K562 (cell line): ENCODE results near the gene PPY. TPM values are rescaled to one million over a fixed set of nuclear protein-coding genes. Genes with fewer than 3 reads are reported as not detected.

Experiments
- ARID3B ChIP-seq: fragments of 250-450 bp; sonication (Bioruptor Pico); IDR thresholded peaks from 2 replicates; pipeline ENCODE4 v1.4.0; 2020; ENCODE audit warnings: borderline replicate concordance
- CREB5 ChIP-seq: fragments of 250-450 bp; sonication (Bioruptor Pico); IDR thresholded peaks from 2 replicates; pipeline ENCODE4 v1.5.0; 2020; ENCODE audit warnings: mild to moderate bottlenecking
- CTCF ChIP-seq, 3 experiments: IDR thresholded peaks in 2 of 3; conservative IDR thresholded peaks in 1 of 3; 2 replicates each; pipeline ENCODE4 v1.5.1; 2011 to 2012; ENCODE audit warnings: low read length in 3 of 3, mild to moderate bottlenecking in 3 of 3, control low read depth in 2 of 3, improper control_type of control experiment in 1 of 3, inconsistent platforms in 1 of 3, low read depth in 1 of 3, mixed read lengths in 1 of 3, moderate library complexity in 1 of 3; ENCODE audit not compliant: insufficient read depth in 2 of 3
- ELF4 ChIP-seq: fragments of 450-650 bp; formaldehyde crosslinking; IDR thresholded peaks from 2 replicates; pipeline ENCODE4 v1.4.0; 2022; ENCODE audit warnings: missing genetic modification characterization
- HMG20B ChIP-seq: fragments of 250-450 bp; sonication (Bioruptor Pico); IDR thresholded peaks from 2 replicates; pipeline ENCODE4 v1.5.0; 2021; ENCODE audit warnings: mild to moderate bottlenecking
- HNRNPH1 ChIP-seq: fragments of 200-400 bp; formaldehyde crosslinking; optimal IDR thresholded peaks from 2 replicates; pipeline ENCODE3; 2017; ENCODE audit warnings: low read depth, mild to moderate bottlenecking, low read length, moderate library complexity
- JUNB ChIP-seq: fragments of 450-650 bp; formaldehyde crosslinking; conservative IDR thresholded peaks from 2 replicates; pipeline ENCODE4 v1.4.0; 2020; ENCODE audit warnings: mild to moderate bottlenecking
- MAZ ChIP-seq, 2 experiments: fragments of 450-650 bp in 1 of 2; sonication (generic) in 1 of 2; formaldehyde crosslinking; IDR thresholded peaks in 1 of 2; conservative IDR thresholded peaks in 1 of 2; 2 replicates each; pipeline versions ENCODE4 v1.4.0 to v1.5.0; 2020; ENCODE audit warnings: mild to moderate bottlenecking in 1 of 2, missing genetic modification reagents in 1 of 2
- MEIS2 ChIP-seq: fragments of 450-650 bp; IDR thresholded peaks from 2 replicates; pipeline ENCODE4 v1.6.1; 2014; ENCODE audit warnings: mild to moderate bottlenecking; ENCODE audit not compliant: partially characterized antibody
- NCOR1 ChIP-seq: fragments of 450-650 bp; IDR thresholded peaks from 2 replicates; pipeline ENCODE4 v1.6.1; 2016; ENCODE audit warnings: mild to moderate bottlenecking, moderate library complexity
- NONO ChIP-seq, 2 experiments: fragments of 200-400 bp in 1 of 2; fragments of 450-650 bp in 1 of 2; formaldehyde crosslinking in 1 of 2; IDR thresholded peaks; 2 replicates each; pipeline ENCODE4 v1.6.1; 2017; ENCODE audit warnings: low read depth in 2 of 2, mild to moderate bottlenecking in 2 of 2, moderate library complexity in 2 of 2, low read length in 1 of 2
- NRF1 ChIP-seq, 2 experiments: fragments of 450-650 bp; IDR thresholded peaks in 1 of 2; conservative IDR thresholded peaks in 1 of 2; 2 replicates each; pipeline ENCODE4 v1.6.1; 2014; ENCODE audit warnings: mild to moderate bottlenecking in 2 of 2
- PTBP1 ChIP-seq: fragments of 200-400 bp; formaldehyde crosslinking; IDR thresholded peaks from 2 replicates; pipeline ENCODE4 v1.6.1; 2017; ENCODE audit warnings: low read depth, low read length
- SNIP1 ChIP-seq: fragments of 450-650 bp; IDR thresholded peaks from 2 replicates; pipeline ENCODE4 v1.7.1; 2017; ENCODE audit warnings: low read depth, mild to moderate bottlenecking
- U2AF2 ChIP-seq: fragments of 200-400 bp; formaldehyde crosslinking; optimal IDR thresholded peaks from 2 replicates; pipeline ENCODE3; 2017; ENCODE audit warnings: low read depth, mild to moderate bottlenecking, low read length
- ZC3H11A ChIP-seq: IDR thresholded peaks from 2 replicates; pipeline ENCODE4 v1.6.1; 2012; ENCODE audit warnings: low read depth, low read length, improper control_type of control experiment
- ZEB2 ChIP-seq: fragments of 450-650 bp; IDR thresholded peaks from 2 replicates; pipeline ENCODE4 v1.6.1; 2016
- ZFX ChIP-seq: sonication (generic); formaldehyde crosslinking; IDR thresholded peaks from 2 replicates; pipeline ENCODE4 v1.8.0; 2022; ENCODE audit warnings: mild to moderate bottlenecking, missing genetic modification reagents, moderate library complexity
- ZKSCAN8 ChIP-seq: fragments of 200-800 bp; sonication (Bioruptor generic); IDR thresholded peaks from 2 replicates; pipeline ENCODE4 v1.6.1; 2016; ENCODE audit warnings: missing genetic modification characterization, missing compliant biosample characterization
- ZZZ3 ChIP-seq: fragments of 450-650 bp; IDR thresholded peaks from 2 replicates; pipeline ENCODE4 v1.6.1; 2016; ENCODE audit warnings: antibody characterized with exemption, mild to moderate bottlenecking, moderate library complexity
- polyA plus RNA-seq, 8 experiments: library from polyadenylated mRNA; depleted of rRNA in 4 of 8; stranded (reverse) in 5 of 8; unstranded in 3 of 8; fragments of >200 nt; fragmentation: Nextera tagmentation in 2 of 8; fragmentation: Illumina TruSeq in 1 of 8; extraction: Ambion mirVana in 2 of 8; extraction: Trizol in 1 of 8; gene quantifications; 2 replicates each; pipeline versions ENCODE4 v1.2.1 to v1.2.3, GENCODE V29; 2011 to 2014; ENCODE audit warnings: inconsistent platforms in 1 of 8, missing spikeins in 1 of 8
- total RNA-seq, 7 experiments: library from RNA; depleted of rRNA in 6 of 7; stranded (reverse); fragments of >200 nt in 6 of 7; fragmentation: Illumina TruSeq in 2 of 7; extraction: Trizol in 2 of 7; gene quantifications; 2 replicates each; pipeline versions ENCODE4 v1.2.1 to v1.2.3, GENCODE V29; 2011 to 2021; ENCODE audit warnings: low replicate concordance in 1 of 7
- TF ChIP-seq, protein P1 (sequence below): sonication (generic); formaldehyde crosslinking; IDR thresholded peaks from 2 replicates; pipeline ENCODE4 v1.9.0; 2022; ENCODE audit warnings: mild to moderate bottlenecking, missing genetic modification reagents

Gene PPY
- total and polyA plus RNA-seq, 9 of the 15 experiments (the other 6 are each of a cell fraction or from before 2014, with no cell fraction given), result not detected

DNA sequence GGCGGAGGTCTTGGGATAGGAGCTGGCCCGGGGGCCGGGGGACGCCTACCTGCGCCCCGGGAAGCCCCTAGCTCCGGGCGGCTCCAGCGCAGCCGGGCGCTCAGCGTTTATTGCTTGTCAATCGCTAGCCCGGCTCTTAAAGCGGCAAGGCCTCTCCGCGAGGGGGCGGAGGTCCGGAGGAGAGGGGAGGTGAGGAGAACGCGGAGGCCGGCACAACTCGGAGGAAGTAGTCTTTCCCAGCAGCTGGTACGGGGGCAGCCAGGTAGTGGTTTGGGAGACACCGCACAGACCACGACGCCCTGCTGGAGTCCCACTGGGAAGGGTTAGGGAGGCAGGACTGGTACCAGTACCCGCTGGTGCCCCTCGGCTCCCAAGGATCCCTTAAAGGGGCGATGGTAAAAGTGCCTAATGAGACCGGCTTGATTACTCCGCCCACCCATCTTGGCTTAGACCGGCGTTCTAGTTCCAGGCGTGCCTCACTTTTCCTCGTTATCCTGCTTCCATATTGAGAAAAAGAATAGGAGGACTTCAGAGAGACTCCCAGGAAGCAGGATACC lies 34.8 kb downstream of the PPY start, which contains the start of gene MPP2 (continued):
- TF ChIP-seq, protein P1, sequence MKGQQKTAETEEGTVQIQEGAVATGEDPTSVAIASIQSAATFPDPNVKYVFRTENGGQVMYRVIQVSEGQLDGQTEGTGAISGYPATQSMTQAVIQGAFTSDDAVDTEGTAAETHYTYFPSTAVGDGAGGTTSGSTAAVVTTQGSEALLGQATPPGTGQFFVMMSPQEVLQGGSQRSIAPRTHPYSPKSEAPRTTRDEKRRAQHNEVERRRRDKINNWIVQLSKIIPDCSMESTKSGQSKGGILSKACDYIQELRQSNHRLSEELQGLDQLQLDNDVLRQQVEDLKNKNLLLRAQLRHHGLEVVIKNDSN (CRISPR knock-in tag), result no peak
- no peak for TF ChIP-seq HMG20B
- no peak for TF ChIP-seq U2AF2
- TF ChIP-seq ELF4 (CRISPR knock-in tag), result no peak
- TF ChIP-seq ARID3B (CRISPR knock-in tag), result no peak
- TF ChIP-seq NCOR1, result no peak
- TF ChIP-seq NONO (IDR thresholded peaks at IDR 0.05; ENCODE audit: low read depth in 2 of 2, low read length in 1 of 2), result no peak
- no peak for TF ChIP-seq ZKSCAN8 (CRISPR knock-in tag)
- no peak for TF ChIP-seq ZFX
- no peak for TF ChIP-seq ZEB2
- TF ChIP-seq MEIS2, result peak; percentile 44
- TF ChIP-seq JUNB (CRISPR knock-in tag), result no peak
- 0 out of 6 replicates have a peak, but pooled peaks of 1 of the 3 experiments have one; percentile 4 for TF ChIP-seq CTCF (IDR thresholded peaks at IDR 0.05 in 2 of 3, conservative IDR thresholded peaks at IDR 0.05 in 1 of 3; ENCODE audit: insufficient read depth in 2 of 3, low read depth in 1 of 3, low read length in 3 of 3)
- no peak for TF ChIP-seq HNRNPH1
- TF ChIP-seq PTBP1, result no peak
- no peak for TF ChIP-seq CREB5 (CRISPR knock-in tag)
- 0 out of 4 replicates have a peak, but pooled peaks of 1 of the 2 experiments have one; percentile 47 for TF ChIP-seq MAZ (CRISPR knock-in tag; conservative IDR thresholded peaks at IDR 0.05 in 1 of 2, IDR thresholded peaks at IDR 0.05 in 1 of 2)
- TF ChIP-seq ZC3H11A, result no peak
- peak; percentile 97 for TF ChIP-seq SNIP1
- TF ChIP-seq ZZZ3, result no peak
- TF ChIP-seq NRF1 (conservative IDR thresholded peaks at IDR 0.05 in 1 of 2, IDR thresholded peaks at IDR 0.05 in 1 of 2), result 0 out of 4 replicates have a peak, but pooled peaks of 1 of the 2 experiments have one; percentile 19
